ENCODE results near the gene GMFB. TPM values are rescaled to one million over a fixed set of nuclear protein-coding genes. Genes with fewer than 3 reads are reported as not detected.
A peak's percentile ranks its signal among the peaks of the same experiment; 100 is the strongest.

GMFB gene
- total RNA-seq, 1 experiment from 2014 or later: 53.3 TPM

DNA sequence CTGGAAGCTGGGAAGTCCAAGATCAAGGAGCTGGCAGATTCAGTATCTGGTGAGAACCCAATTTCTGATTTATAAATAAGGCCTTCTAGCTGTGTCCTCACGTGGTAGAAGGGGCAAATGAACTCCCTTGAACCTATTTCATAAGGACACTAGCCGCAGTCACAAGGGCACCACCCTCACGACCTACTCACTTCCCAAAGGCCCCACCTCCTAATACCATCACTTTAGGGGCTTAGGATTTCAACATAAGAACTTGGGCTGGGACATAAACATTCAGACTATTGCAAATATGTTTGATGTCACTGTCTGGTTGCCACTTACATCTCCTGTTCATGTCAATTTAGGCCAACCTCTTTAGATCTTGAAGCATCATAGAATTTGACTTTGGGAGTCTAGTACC lies 36.8 kb downstream of the GMFB start:
- H3K27me3 Mint-ChIP-seq (ENCODE audit: insufficient read depth, unreplicated experiment): no peaks in the 10 kb centered on the region
- TF ChIP-seq, protein P1, sequence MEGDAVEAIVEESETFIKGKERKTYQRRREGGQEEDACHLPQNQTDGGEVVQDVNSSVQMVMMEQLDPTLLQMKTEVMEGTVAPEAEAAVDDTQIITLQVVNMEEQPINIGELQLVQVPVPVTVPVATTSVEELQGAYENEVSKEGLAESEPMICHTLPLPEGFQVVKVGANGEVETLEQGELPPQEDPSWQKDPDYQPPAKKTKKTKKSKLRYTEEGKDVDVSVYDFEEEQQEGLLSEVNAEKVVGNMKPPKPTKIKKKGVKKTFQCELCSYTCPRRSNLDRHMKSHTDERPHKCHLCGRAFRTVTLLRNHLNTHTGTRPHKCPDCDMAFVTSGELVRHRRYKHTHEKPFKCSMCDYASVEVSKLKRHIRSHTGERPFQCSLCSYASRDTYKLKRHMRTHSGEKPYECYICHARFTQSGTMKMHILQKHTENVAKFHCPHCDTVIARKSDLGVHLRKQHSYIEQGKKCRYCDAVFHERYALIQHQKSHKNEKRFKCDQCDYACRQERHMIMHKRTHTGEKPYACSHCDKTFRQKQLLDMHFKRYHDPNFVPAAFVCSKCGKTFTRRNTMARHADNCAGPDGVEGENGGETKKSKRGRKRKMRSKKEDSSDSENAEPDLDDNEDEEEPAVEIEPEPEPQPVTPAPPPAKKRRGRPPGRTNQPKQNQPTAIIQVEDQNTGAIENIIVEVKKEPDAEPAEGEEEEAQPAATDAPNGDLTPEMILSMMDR (IDR thresholded peaks at IDR 0.05; ENCODE audit: unreplicated experiment): no peak
- H3K4me1 Mint-ChIP-seq (ENCODE audit: insufficient read depth, unreplicated experiment): peaks cover 7% of the 10 kb centered on the region
- no TSS peak for BruUV-seq (replicated peaks)
- no peak overlapping the region for H3K4me3 Mint-ChIP-seq (ENCODE audit: unreplicated experiment)
- ChIA-PET POLR2A (interaction anchor here (2.7 kb wide), 1 partner anchor 11 kb away, joined by 11 read pairs; the partner anchor contains the start of gene CNIH1), CTCF (interaction anchor here (0.6 to 0.7 kb wide), 3 partner anchors 34 to 1812 kb away, joined by 3 to 5 read pairs (median 4); no protein-coding TSS in a partner anchor)
- peaks cover 7% of the 10 kb centered on the region for H3K36me3 Mint-ChIP-seq (ENCODE audit: insufficient read depth, unreplicated experiment)
- H3K9me3 Mint-ChIP-seq (ENCODE audit: unreplicated experiment): no peaks in the 10 kb centered on the region
- no peak for DNase-seq (ENCODE audit: unreplicated experiment)
- intact Hi-C loops (cut with micrococcal nuclease): no loop called here
- no peak overlapping the region for H3K27ac Mint-ChIP-seq (ENCODE audit: low read depth, unreplicated experiment)

DNA sequence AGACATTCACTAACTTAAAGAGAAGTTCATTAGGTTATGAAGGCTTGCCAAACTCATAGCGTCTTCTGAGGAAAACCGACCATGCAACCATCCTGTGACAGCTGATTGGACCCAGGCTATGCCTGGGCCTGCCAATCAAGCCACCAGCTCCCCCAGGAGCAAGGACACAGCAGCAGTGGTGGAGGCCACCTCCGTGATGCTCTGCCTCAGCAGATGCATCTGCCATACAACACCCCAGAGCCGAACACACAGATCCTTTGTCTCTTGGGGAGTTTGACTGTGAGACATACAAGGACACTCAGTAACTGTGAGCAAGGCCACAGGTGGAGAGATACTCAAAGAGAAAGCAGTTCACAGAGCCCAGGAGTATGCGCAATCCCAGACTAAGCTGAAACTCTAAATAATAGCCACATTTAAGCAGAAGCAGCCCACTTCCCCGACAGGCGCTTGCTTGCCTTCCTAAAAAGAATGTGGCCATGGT lies 37.6 kb downstream of the GMFB start:
- ChIA-PET POLR2A (interaction anchor here (1.1 to 2.7 kb wide), 2 partner anchors 10 to 22 kb away, joined by 3 to 11 read pairs; partner anchors contain the start of gene CNIH1), CTCF (interaction anchor here (1.4 kb wide), 1 partner anchor 11 kb away, joined by 9 read pairs; the partner anchor contains the start of gene CNIH1)
- H3K27me3 Mint-ChIP-seq (ENCODE audit: insufficient read depth, unreplicated experiment): no peaks in the 10 kb centered on the region
- no peak overlapping the region for H3K4me3 Mint-ChIP-seq (ENCODE audit: unreplicated experiment)
- TF ChIP-seq, protein P1 (IDR thresholded peaks at IDR 0.05; ENCODE audit: unreplicated experiment): no peak
- DNase-seq (ENCODE audit: unreplicated experiment): no peak
- peak overlapping the region; percentile 61 for H3K27ac Mint-ChIP-seq (ENCODE audit: low read depth, unreplicated experiment)
- H3K9me3 Mint-ChIP-seq (ENCODE audit: unreplicated experiment): no peaks in the 10 kb centered on the region
- peaks cover 15% of the 10 kb centered on the region for H3K4me1 Mint-ChIP-seq (ENCODE audit: insufficient read depth, unreplicated experiment)
- intact Hi-C loops (cut with micrococcal nuclease): no loop called here
- H3K36me3 Mint-ChIP-seq (ENCODE audit: insufficient read depth, unreplicated experiment): peaks cover 7% of the 10 kb centered on the region
- BruUV-seq (replicated peaks): no TSS peak

DNA sequence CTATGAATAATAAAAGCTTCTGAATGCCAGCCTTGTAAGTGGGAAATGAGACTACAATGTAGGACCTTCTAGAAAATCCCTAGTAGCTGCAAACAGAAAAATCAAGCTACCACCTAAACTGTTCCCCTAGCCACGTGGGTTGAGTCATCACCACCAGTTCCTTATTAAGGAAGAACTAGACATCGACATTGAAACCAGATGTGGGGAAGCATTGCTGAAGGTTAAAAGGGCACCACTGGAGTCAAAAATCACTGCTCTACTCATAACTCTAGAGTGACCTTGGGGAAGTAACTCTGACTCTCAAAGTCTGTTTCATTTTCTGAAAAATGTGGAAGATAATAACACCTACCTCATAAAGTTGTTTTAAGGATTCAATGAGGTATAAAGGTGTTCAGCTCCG lies 38.2 kb downstream of the GMFB start:
- Mint-ChIP-seq H3K4me3 (ENCODE audit: unreplicated experiment) (no peak overlapping the region), H3K9me3 (ENCODE audit: unreplicated experiment) (no peaks in the 10 kb centered on the region), H3K4me1 (ENCODE audit: insufficient read depth, unreplicated experiment) (peaks cover 20% of the 10 kb centered on the region), H3K27me3 (ENCODE audit: insufficient read depth, unreplicated experiment) (no peaks in the 10 kb centered on the region), H3K36me3 (ENCODE audit: insufficient read depth, unreplicated experiment) (peaks cover 7% of the 10 kb centered on the region), H3K27ac (ENCODE audit: low read depth, unreplicated experiment) (peak overlapping the region; percentile 61)
- TF ChIP-seq, protein P1 (IDR thresholded peaks at IDR 0.05; ENCODE audit: unreplicated experiment): no peak
- BruUV-seq (replicated peaks): no TSS peak
- ChIA-PET POLR2A (interaction anchor here (1.1 to 2.7 kb wide), 3 partner anchors 9 to 37 kb away, joined by 3 to 11 read pairs (median 10); partner anchors contain the start of genes CNIH1 and GMFB), CTCF (interaction anchor here (0.6 to 1.4 kb wide), 4 partner anchors 9 to 1151 kb away, joined by 3 to 9 read pairs (median 4); partner anchors contain the start of gene CNIH1)
- peak; percentile 12 for DNase-seq (ENCODE audit: unreplicated experiment)
- intact Hi-C loops (cut with micrococcal nuclease): no loop called here

DNA sequence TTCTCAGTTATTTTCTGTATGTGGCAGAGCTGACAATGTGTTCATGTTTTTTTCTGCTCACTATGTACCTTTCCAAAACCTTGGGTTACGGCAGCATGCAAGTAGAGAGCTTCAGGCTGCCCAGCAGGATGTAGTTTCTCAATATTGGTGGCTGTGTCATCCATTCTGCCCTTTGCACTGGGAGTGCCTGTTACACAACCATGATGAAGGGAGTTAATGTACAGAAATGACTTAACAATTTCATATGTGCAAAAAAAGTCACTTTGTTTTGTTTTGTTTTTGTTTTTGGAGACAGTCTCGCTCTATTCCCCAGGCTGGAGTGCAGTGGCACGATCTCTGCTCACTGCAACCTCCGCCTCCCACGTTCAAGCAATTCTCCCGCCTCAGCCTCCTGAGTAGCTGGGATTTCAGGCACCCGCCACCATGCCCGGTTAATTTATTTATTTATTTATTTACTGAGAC lies 41.5 kb downstream of the GMFB start:
- Mint-ChIP-seq H3K4me3 (ENCODE audit: unreplicated experiment) (peak overlapping the region; percentile 36), H3K9me3 (ENCODE audit: unreplicated experiment) (no peaks in the 10 kb centered on the region), H3K27me3 (ENCODE audit: insufficient read depth, unreplicated experiment) (no peaks in the 10 kb centered on the region), H3K27ac (ENCODE audit: low read depth, unreplicated experiment) (peak overlapping the region; percentile 78), H3K4me1 (ENCODE audit: insufficient read depth, unreplicated experiment) (peaks cover 20% of the 10 kb centered on the region), H3K36me3 (ENCODE audit: insufficient read depth, unreplicated experiment) (no peaks in the 10 kb centered on the region)
- ChIA-PET POLR2A (interaction anchor here (0.6 to 4.4 kb wide), 16 partner anchors 9 to 424 kb away, joined by 3 to 100 read pairs (median 7); partner anchors contain the start of genes CDKN3, CGRRF1 and GMFB), CTCF (interaction anchor here (0.6 to 1.5 kb wide), 7 partner anchors 35 to 1840 kb away, joined by 3 to 5 read pairs (median 3); no protein-coding TSS in a partner anchor)
- TF ChIP-seq, protein P1 (IDR thresholded peaks at IDR 0.05; ENCODE audit: unreplicated experiment): no peak
- DNase-seq (ENCODE audit: unreplicated experiment): peak; percentile 96
- intact Hi-C loops (cut with micrococcal nuclease): no loop called here
- no TSS peak for BruUV-seq (replicated peaks)
